Esophagus squamous epithelium (tissue), 5 donors: ENCODE results near the gene TEX2. TPM values are rescaled to one million over a fixed set of nuclear protein-coding genes. Genes with fewer than 3 reads are reported as not detected.
A peak's percentile ranks its signal among the peaks of the same experiment; 100 is the strongest.

Experiments
- DNase-seq: peaks from one replicate; lab custom pipeline; 2025; lab: John Stamatoyannopoulos, UW
- H3K27ac ChIP-seq, 4 donors: fragments of 200-600 bp; sonication (generic); one replicate each; pipeline ENCODE4 v1.5.1; 2016 to 2019; ENCODE audit warnings: mild to moderate bottlenecking in 1 of 4
- H3K27me3 ChIP-seq, 4 donors: fragments of 200-600 bp; sonication (generic); 1 replicate in 3 of 4; 2 replicates in 1 of 4; pipeline versions ENCODE4 v1.5.1 to v1.6.0; 2017 to 2021; ENCODE audit warnings: antibody characterized with exemption in 1 of 4
- H3K36me3 ChIP-seq, 3 donors: fragments of 200-600 bp; sonication (generic); one replicate each; pipeline ENCODE4 v1.5.1; 2016 to 2019
- H3K4me1 ChIP-seq, 3 donors: fragments of 200-600 bp; sonication (generic); one replicate each; pipeline ENCODE4 v1.5.1; 2017 to 2019
- H3K4me3 ChIP-seq, 4 donors: fragments of 200-600 bp; sonication (generic); 1 replicate in 3 of 4; 2 replicates in 1 of 4; pipeline ENCODE4 v1.5.1; 2016 to 2019; ENCODE audit warnings: mild to moderate bottlenecking in 2 of 4, moderate library complexity in 1 of 4
- H3K9me3 ChIP-seq, 3 donors: fragments of 200-600 bp; sonication (generic); one replicate each; pipeline ENCODE4 v1.5.1; 2016 to 2019
- POLR2A ChIP-seq, 4 donors: fragments of 450-650 bp; IDR thresholded peaks; one replicate each; pipeline ENCODE4 v1.6.1; 2017; ENCODE audit warnings: antibody characterized with exemption in 4 of 4, mild to moderate bottlenecking in 4 of 4, moderate library complexity in 3 of 4
- WGBS, 2 donors: methylation state at CpG; one replicate each; pipeline ENCODE4 v1.1.5; 2018; 5-methylcytosine and 5-hydroxymethylcytosine counted together
- intact Hi-C: fragments of 100-400 bp; cut with DNase I; formaldehyde crosslinking; loops from one replicate; pipeline ENCODE4 v1.15.0; 2022
- total RNA-seq, 4 donors: library from RNA; depleted of rRNA; stranded (reverse); fragments of >200 nt; gene quantifications; one replicate each; pipeline ENCODE4 v1.1.0, GENCODE V29; 2016
- TF ChIP-seq, protein P1 (sequence below), 6 experiments: fragments of 450-650 bp in 4 of 6; fragments of 200-600 bp in 2 of 6; sonication (generic) in 2 of 6; IDR thresholded peaks; one replicate each; pipeline ENCODE4 v1.5.1; 2016 to 2019; ENCODE audit warnings: antibody characterized with exemption in 6 of 6, mild to moderate bottlenecking in 4 of 6, moderate library complexity in 4 of 6
- donor health status: DM: yes; HTN: yes; CAD: no.

The TEX2 gene
- total RNA-seq, 4 donors from 2014 or later = 25.5 to 33.0 (median 29.7) TPM

DNA sequence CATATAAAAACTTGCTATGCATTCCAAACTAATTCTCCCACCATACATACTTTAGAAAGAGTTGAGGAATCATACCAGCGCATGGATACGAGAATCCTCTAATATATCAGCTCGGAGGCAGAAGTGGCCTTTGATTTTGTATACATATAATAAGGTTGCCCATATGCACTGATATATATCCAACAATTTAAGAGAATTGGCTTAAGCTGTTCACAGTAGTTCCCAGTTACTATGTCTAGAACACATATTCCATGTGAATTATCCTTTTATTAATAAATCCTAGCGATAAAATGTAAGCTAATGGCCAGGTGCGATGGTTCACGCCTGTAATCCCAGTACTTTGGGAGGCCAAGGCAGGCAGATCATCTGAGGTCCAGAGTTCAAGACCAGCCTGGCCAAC lies 113.9 kb downstream of the TEX2 start:
- Histone ChIP-seq H3K27ac (no peak overlapping the region), H3K36me3 (peaks cover 0 to 63% (median 6%) of the 10 kb centered on the region in 3 donors), H3K4me1 (peaks cover 6 to 36% (median 9%) of the 10 kb centered on the region in 3 donors), H3K27me3 (no peaks in the 10 kb centered on the region), H3K4me3 (no peak overlapping the region), H3K9me3 (no peaks in the 10 kb centered on the region)
- TF ChIP-seq, protein P1, sequence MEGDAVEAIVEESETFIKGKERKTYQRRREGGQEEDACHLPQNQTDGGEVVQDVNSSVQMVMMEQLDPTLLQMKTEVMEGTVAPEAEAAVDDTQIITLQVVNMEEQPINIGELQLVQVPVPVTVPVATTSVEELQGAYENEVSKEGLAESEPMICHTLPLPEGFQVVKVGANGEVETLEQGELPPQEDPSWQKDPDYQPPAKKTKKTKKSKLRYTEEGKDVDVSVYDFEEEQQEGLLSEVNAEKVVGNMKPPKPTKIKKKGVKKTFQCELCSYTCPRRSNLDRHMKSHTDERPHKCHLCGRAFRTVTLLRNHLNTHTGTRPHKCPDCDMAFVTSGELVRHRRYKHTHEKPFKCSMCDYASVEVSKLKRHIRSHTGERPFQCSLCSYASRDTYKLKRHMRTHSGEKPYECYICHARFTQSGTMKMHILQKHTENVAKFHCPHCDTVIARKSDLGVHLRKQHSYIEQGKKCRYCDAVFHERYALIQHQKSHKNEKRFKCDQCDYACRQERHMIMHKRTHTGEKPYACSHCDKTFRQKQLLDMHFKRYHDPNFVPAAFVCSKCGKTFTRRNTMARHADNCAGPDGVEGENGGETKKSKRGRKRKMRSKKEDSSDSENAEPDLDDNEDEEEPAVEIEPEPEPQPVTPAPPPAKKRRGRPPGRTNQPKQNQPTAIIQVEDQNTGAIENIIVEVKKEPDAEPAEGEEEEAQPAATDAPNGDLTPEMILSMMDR (IDR thresholded peaks at IDR 0.05) = no peak
- TF ChIP-seq POLR2A (IDR thresholded peaks at IDR 0.05) = no peak
- 94 to 97% methylated on average over 6 of the region's 6 CpGs for WGBS, 2 donors
- no peak for DNase-seq
- intact Hi-C loops = loop anchor here (5.0 kb wide), 1 partner anchor 133 kb away; no protein-coding TSS in a partner anchor

DNA sequence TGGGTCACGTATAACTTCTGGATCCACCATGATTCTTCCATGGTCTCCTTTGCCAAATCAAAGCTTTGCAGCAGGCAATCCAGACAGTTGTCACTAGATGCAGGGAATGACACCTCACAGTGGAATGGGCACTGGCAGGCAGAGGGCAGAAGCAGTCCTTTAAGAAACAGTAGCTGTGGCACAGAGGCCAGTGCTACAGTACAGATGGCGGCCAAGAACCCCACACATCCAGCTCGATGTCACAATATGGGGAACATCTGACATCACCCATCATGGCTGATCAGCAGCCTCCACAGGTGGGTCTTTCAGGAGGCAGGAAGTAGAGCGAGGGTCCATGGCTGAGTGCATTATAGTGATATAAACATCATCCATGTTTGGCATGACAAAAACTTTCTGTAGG lies 114.4 kb downstream of the TEX2 start:
- peaks cover 6 to 36% (median 9%) of the 10 kb centered on the region in 3 donors for H3K4me1 ChIP-seq
- DNase-seq = no peak
- H3K4me3 ChIP-seq = no peak overlapping the region
- intact Hi-C loops = loop anchor here (5.0 kb wide), 1 partner anchor 134 kb away; no protein-coding TSS in a partner anchor
- no peaks in the 10 kb centered on the region for H3K27me3 ChIP-seq
- no peaks in the 10 kb centered on the region for H3K9me3 ChIP-seq
- peaks cover 0 to 58% (median 6%) of the 10 kb centered on the region in 3 donors for H3K36me3 ChIP-seq
- TF ChIP-seq POLR2A (IDR thresholded peaks at IDR 0.05) = no peak
- TF ChIP-seq, protein P1 (IDR thresholded peaks at IDR 0.05) = peak in 3 of 6 experiments; percentile 17 to 43 (median 23)
- 86 to 100% methylated on average over 2 to 4 of the region's 4 CpGs for WGBS, 2 donors
- peak overlapping the region in 3 of 4 donors; percentile 15 to 99 (median 98) for H3K27ac ChIP-seq

GRCh38 chr17:64148017-64148631 lies 114.9 kb downstream of the TEX2 start:
- Histone ChIP-seq H3K27me3 (no peaks in the 10 kb centered on the region), H3K9me3 (no peaks in the 10 kb centered on the region), H3K27ac (peak overlapping the region in 3 of 4 donors; percentile 15 to 99 (median 98)), H3K4me3 (no peak overlapping the region), H3K4me1 (peaks cover 6 to 36% (median 9%) of the 10 kb centered on the region in 3 donors), H3K36me3 (peaks cover 0 to 52% (median under 1%) of the 10 kb centered on the region in 3 donors)
- TF ChIP-seq, protein P1 (IDR thresholded peaks at IDR 0.05) = no peak
- no peak for TF ChIP-seq POLR2A (IDR thresholded peaks at IDR 0.05)
- WGBS, 2 donors = 53 to 66% methylated on average over 6 to 8 of the region's 8 CpGs
- intact Hi-C loops = loop anchor here (5.0 kb wide), 1 partner anchor 134 kb away; no protein-coding TSS in a partner anchor
- no peak for DNase-seq

DNA sequence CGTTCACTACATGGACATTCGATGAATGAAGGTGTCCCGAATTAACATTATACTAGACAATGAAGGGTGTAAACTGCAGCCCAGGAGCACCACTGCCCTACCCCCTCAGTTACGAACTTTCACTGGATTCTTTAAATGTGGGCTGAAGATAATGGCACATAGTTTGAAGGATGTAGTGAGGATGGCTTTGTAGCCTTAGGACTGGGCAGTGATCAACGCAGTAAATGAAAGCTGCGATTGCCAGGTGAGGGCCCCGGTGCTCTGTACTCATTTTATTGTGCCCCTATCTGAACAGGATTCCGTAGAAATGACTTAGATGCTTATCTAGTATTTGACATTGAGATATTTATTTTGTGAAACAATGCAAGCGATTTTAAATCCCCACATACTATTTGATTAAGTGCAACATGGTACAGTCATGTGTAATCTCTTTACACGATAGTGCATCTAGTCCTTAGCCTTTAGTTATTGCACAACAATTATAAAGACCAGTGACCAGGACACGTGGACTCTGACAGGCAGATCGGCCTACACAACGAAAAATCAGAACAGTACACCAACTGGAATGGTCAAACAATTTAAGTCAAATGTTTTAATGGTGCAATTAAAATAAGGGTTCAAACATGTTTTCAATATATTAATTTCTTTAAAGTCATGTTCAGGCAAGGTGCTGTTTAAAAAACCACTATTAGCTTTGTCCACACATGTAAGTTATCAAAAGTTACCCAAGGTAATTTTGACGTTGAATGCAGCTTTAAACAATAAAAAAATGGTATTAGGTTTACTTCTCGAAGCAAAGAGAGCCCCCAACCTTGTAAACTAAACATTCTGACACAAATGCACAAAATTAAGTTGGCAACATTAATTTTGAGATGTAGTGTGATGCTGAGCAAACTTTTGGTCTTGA lies 115.7 kb downstream of the TEX2 start:
- TF ChIP-seq POLR2A (IDR thresholded peaks at IDR 0.05) = no peak
- TF ChIP-seq, protein P1 (IDR thresholded peaks at IDR 0.05) = no peak
- WGBS, 2 donors = 23 to 24% methylated on average over 15 of the region's 15 CpGs
- Histone ChIP-seq H3K27ac (peak overlapping the region; percentile 96 to 99 (median 98)), H3K27me3 (no peaks in the 10 kb centered on the region), H3K36me3 (peaks cover 0 to 44% (median 0%) of the 10 kb centered on the region in 3 donors), H3K4me1 (peaks cover 6 to 36% (median 9%) of the 10 kb centered on the region in 3 donors), H3K9me3 (no peaks in the 10 kb centered on the region), H3K4me3 (peak overlapping the region; percentile 79 to 92 (median 90))
- intact Hi-C loops = loop anchor here (5.0 kb wide), 1 partner anchor 135 kb away; no protein-coding TSS in a partner anchor
- DNase-seq = no peak
